ENCODE data around the gene NAALADL2. TPM values are rescaled to one million over a fixed set of nuclear protein-coding genes. Genes with fewer than 3 reads are reported as not detected.

Gene NAALADL2
- total RNA-seq, 1 donor from 2014 or later = 2.8 TPM

DNA sequence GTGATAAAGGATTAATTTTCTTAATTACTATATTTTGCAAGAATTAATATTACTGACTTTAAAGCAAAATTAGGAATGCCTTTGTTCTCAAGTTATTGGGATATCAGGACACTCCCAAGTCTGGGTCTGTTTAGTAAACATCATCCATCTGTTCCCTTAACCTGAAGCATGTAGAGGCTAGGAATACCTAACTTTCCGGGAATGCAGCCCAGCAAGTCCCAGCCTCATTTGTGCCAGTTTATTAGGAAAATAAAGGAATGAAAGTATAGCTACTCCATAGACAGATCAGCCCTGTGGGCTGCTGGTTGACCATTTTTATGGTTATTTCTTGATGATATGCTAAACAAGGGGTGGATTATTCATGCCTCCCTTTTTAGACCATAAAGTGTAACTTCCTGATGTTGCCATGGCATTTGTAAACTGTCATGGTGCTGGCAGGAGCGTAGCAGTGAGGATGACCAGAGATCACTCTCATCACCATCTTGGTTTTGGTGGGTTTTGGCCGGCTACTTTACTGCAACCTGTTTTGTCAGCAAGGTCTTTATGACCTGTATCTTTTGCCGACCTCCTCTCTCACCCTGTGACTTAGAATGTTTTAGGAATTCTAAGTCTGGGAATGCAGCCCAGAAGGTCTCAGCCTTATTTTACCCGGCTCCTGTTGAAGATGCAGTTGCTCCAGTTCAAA is 540.2 kb downstream of the NAALADL2 start:
- H3K4me1 Mint-ChIP-seq = peaks cover 17% of the 10 kb centered on the region
- no peaks in the 10 kb centered on the region for H3K36me3 Mint-ChIP-seq (ENCODE audit: low read depth)
- no peak for DNase-seq (ENCODE audit: low read depth, low spot score)
- H3K9me3 Mint-ChIP-seq = no peaks in the 10 kb centered on the region
- TF ChIP-seq, protein P1, sequence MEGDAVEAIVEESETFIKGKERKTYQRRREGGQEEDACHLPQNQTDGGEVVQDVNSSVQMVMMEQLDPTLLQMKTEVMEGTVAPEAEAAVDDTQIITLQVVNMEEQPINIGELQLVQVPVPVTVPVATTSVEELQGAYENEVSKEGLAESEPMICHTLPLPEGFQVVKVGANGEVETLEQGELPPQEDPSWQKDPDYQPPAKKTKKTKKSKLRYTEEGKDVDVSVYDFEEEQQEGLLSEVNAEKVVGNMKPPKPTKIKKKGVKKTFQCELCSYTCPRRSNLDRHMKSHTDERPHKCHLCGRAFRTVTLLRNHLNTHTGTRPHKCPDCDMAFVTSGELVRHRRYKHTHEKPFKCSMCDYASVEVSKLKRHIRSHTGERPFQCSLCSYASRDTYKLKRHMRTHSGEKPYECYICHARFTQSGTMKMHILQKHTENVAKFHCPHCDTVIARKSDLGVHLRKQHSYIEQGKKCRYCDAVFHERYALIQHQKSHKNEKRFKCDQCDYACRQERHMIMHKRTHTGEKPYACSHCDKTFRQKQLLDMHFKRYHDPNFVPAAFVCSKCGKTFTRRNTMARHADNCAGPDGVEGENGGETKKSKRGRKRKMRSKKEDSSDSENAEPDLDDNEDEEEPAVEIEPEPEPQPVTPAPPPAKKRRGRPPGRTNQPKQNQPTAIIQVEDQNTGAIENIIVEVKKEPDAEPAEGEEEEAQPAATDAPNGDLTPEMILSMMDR (conservative IDR thresholded peaks at IDR 0.05) = no peak
- no peak overlapping the region for H3K27ac Mint-ChIP-seq (ENCODE audit: unreplicated experiment)
- H3K27me3 Mint-ChIP-seq (ENCODE audit: low read depth) = no peaks in the 10 kb centered on the region
- no peak overlapping the region for H3K4me3 Mint-ChIP-seq

DNA sequence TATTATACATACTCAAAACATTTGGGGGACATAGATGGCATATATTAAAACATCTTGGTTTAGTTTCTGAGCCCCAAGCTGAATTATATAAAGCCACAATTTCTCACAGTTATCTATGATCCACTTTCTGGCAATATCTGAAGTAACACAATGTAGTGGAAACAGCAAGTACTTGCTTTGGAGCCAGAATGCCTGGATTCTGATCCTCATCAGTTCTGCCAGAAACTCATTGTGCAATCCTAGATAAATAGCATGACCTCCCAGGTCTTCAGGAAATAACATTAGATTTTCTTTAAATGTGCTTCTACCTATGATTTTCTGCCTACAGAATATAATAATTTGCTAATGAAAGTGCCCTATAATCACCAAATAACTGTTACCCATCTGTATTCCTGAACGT is 544.9 kb downstream of the NAALADL2 start:
- DNase-seq (ENCODE audit: low read depth, low spot score) = no peak
- Mint-ChIP-seq H3K27ac (ENCODE audit: unreplicated experiment) (no peak overlapping the region), H3K4me3 (no peak overlapping the region), H3K27me3 (ENCODE audit: low read depth) (no peaks in the 10 kb centered on the region), H3K4me1 (no peaks in the 10 kb centered on the region), H3K36me3 (ENCODE audit: low read depth) (no peaks in the 10 kb centered on the region), H3K9me3 (no peaks in the 10 kb centered on the region)
- TF ChIP-seq, protein P1 (conservative IDR thresholded peaks at IDR 0.05) = no peak

DNA sequence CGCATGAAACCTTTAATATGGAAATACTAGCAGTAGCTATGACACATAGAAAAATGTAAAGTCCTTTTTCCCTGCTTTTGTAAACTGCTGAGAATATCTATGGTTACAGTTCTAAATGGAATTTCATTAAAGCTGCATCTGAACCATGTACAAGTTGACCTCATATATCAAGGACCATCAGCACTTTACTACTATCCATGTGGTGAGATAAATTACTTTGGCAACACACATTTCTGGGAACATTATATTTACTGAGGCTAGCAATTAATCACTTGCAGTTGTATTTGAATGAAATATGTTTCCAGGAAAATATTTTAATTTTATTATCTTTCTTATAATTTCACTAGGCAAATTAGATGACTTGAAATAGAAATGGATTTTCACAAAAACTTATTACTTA is 545.5 kb downstream of the NAALADL2 start:
- Mint-ChIP-seq H3K36me3 (ENCODE audit: low read depth) (no peaks in the 10 kb centered on the region), H3K9me3 (no peaks in the 10 kb centered on the region), H3K4me1 (no peaks in the 10 kb centered on the region), H3K4me3 (no peak overlapping the region), H3K27ac (ENCODE audit: unreplicated experiment) (no peak overlapping the region), H3K27me3 (ENCODE audit: low read depth) (no peaks in the 10 kb centered on the region)
- TF ChIP-seq, protein P1 (conservative IDR thresholded peaks at IDR 0.05) = no peak
- no peak for DNase-seq (ENCODE audit: low read depth, low spot score)

DNA sequence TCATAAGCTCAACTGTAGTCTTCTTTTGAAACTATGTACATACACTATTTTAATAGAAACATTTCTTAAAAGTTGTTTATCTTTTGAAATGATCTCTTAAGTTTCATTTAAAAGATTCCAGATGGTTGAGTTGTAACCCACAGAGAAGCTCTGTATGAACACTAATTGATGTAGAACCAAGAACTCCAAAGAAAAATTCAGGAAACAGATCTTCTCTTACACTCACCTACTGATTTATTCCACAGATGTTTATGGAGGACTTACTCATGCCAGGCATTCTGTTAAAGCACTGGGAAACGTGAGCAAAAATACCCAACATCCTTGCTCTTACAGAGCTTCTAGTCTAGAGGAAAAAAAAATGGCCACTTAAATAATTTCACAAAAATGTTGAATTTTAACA is 551.1 kb downstream of the NAALADL2 start:
- DNase-seq (ENCODE audit: low read depth, low spot score) = no peak
- H3K4me1 Mint-ChIP-seq = no peaks in the 10 kb centered on the region
- H3K27me3 Mint-ChIP-seq (ENCODE audit: low read depth) = no peaks in the 10 kb centered on the region
- H3K36me3 Mint-ChIP-seq (ENCODE audit: low read depth) = no peaks in the 10 kb centered on the region
- H3K9me3 Mint-ChIP-seq = no peaks in the 10 kb centered on the region
- no peak overlapping the region for H3K27ac Mint-ChIP-seq (ENCODE audit: unreplicated experiment)
- TF ChIP-seq, protein P1 (conservative IDR thresholded peaks at IDR 0.05) = no peak
- no peak overlapping the region for H3K4me3 Mint-ChIP-seq

DNA sequence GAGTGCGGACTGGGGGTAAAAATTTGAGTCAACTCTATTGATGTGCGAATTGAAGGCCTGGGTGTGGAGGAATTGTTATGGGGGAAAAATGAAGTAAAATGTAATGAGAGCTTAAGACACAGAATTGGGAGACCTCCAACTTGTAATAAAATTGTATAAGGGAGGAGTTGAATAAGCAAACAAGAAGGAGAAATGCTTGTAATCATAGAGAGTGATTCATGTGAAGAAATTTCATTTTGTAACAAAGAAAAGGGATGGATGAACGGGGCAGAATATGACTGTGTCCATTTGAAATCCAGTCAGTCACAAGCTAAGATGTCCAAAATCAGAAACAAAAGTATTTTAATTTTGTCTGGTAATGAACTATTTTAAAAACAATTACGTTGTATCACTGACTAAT is 552.3 kb downstream of the NAALADL2 start:
- Mint-ChIP-seq H3K27me3 (ENCODE audit: low read depth) (no peaks in the 10 kb centered on the region), H3K27ac (ENCODE audit: unreplicated experiment) (no peak overlapping the region)

More for the DNA sequence above, 552.3 kb downstream of the NAALADL2 start:
- Mint-ChIP-seq H3K4me1 (no peaks in the 10 kb centered on the region), H3K36me3 (ENCODE audit: low read depth) (no peaks in the 10 kb centered on the region), H3K9me3 (no peaks in the 10 kb centered on the region), H3K4me3 (no peak overlapping the region)
- DNase-seq (ENCODE audit: low read depth, low spot score) = no peak
- TF ChIP-seq, protein P1 (conservative IDR thresholded peaks at IDR 0.05) = no peak

Data from neural crest cell (in vitro differentiated cells).